H1 (cell line): ENCODE measurements around the gene NR4A3. TPM values are rescaled to one million over a fixed set of nuclear protein-coding genes. Genes with fewer than 3 reads are reported as not detected.

Experiments
- CTCF ChIA-PET: fragments of 300-600 bp; sonication (Branson Sonifier 250); formaldehyde crosslinking; loops from one replicate; lab custom pipeline; 2021; ENCODE audit not compliant: partially characterized antibody; lab: Charles Lee
- POLR2A ChIA-PET: fragments of 300-600 bp; sonication (Branson Sonifier 250); formaldehyde crosslinking; loops from one replicate; lab custom pipeline; 2021; ENCODE audit warnings: inconsistent platforms; ENCODE audit not compliant: partially characterized antibody; lab: Charles Lee
- DNase-seq, 2 experiments: peaks; one replicate each; pipeline versions ENCODE4 v3.0.0 to v3.0.0-alpha.2; 2010 to 2022; ENCODE audit warnings: low spot score in 2 of 2, low read depth in 1 of 2, mixed read lengths in 1 of 2
- FAIRE-seq: peaks from 2 replicates; lab custom pipeline; 2011; peaks lifted over from hg19 to GRCh38; lab: Jason Lieb, UNC
- H2AFZ ChIP-seq: 2 replicates; pipeline ENCODE4 v1.8.1; 2012; ENCODE audit warnings: low read length, inconsistent platforms
- H2AK5ac ChIP-seq: 2 replicates; pipeline ENCODE4 v1.6.1; 2013; ENCODE audit warnings: low read depth, low read length
- H2BK120ac ChIP-seq: replicated peaks from 2 replicates; pipeline ENCODE3; 2013; ENCODE audit warnings: low read depth, low read length, inconsistent platforms
- H2BK12ac ChIP-seq: 2 replicates; pipeline ENCODE4 v1.6.1; 2013; ENCODE audit warnings: low read depth, low read length
- H2BK15ac ChIP-seq: 2 replicates; pipeline ENCODE4 v1.6.1; 2013; ENCODE audit warnings: low read length
- H2BK20ac ChIP-seq: 2 replicates; pipeline ENCODE4 v1.6.1; 2013; ENCODE audit warnings: low read length
- H2BK5ac ChIP-seq: 2 replicates; pipeline ENCODE4 v1.6.1; 2013; ENCODE audit warnings: low read depth, low read length
- H3K14ac ChIP-seq: 2 replicates; pipeline ENCODE4 v1.6.1; 2013; ENCODE audit warnings: inconsistent platforms; ENCODE audit not compliant: insufficient read length
- H3K18ac ChIP-seq: 2 replicates; pipeline ENCODE4 v1.6.1; 2013; ENCODE audit warnings: low read length; ENCODE audit errors: extremely low read depth
- H3K23ac ChIP-seq: 2 replicates; pipeline ENCODE4 v1.6.1; 2013; ENCODE audit warnings: inconsistent platforms; ENCODE audit not compliant: insufficient read length
- H3K23me2 ChIP-seq: 2 replicates; pipeline ENCODE4 v1.6.1; 2013; ENCODE audit warnings: low read depth, low read length
- H3K27ac ChIP-seq: 2 replicates; pipeline ENCODE4 v1.6.1; 2011; ENCODE audit warnings: low read depth, low read length, inconsistent platforms
- H3K27me3 ChIP-seq, 4 experiments: replicated peaks in 1 of 4; 1 replicate in 1 of 4; 2 replicates in 3 of 4; pipeline versions ENCODE4 v1.6.1 to v1.8.1; 2011 to 2013; ENCODE audit warnings: low read length in 3 of 4, mild to moderate bottlenecking in 3 of 4, inconsistent platforms in 2 of 4, mixed read lengths in 2 of 4, moderate library complexity in 1 of 4; ENCODE audit not compliant: control insufficient read depth in 3 of 4, insufficient read depth in 3 of 4; ENCODE audit errors: extremely low read depth in 1 of 4
- H3K36me3 ChIP-seq, 4 experiments: 2 replicates each; pipeline versions ENCODE4 v1.6.1 to v1.8.1; 2011 to 2013; ENCODE audit warnings: mild to moderate bottlenecking in 4 of 4, low read length in 3 of 4, moderate library complexity in 2 of 4, control low read depth in 1 of 4, inconsistent platforms in 1 of 4; ENCODE audit not compliant: insufficient read depth in 4 of 4, control insufficient read depth in 2 of 4
- H3K4ac ChIP-seq: replicated peaks from 2 replicates; pipeline ENCODE3; 2013; ENCODE audit warnings: low read length, low read depth, mixed read lengths, inconsistent platforms; ENCODE audit not compliant: insufficient read length
- H3K4me1 ChIP-seq, 4 experiments: replicated peaks in 1 of 4; 1 replicate in 1 of 4; 2 replicates in 3 of 4; pipeline versions ENCODE4 v1.6.1 to v1.8.1; 2011 to 2013; ENCODE audit warnings: low read length in 3 of 4, inconsistent platforms in 2 of 4, mixed read lengths in 1 of 4; ENCODE audit not compliant: insufficient read depth in 4 of 4, control insufficient read depth in 3 of 4
- H3K4me2 ChIP-seq, 2 experiments: 2 replicates each; pipeline versions ENCODE4 v1.6.1 to v1.8.1; 2011 to 2013; ENCODE audit warnings: low read depth in 2 of 2, low read length in 2 of 2, control low read depth in 1 of 2, inconsistent platforms in 1 of 2, mild to moderate bottlenecking in 1 of 2; ENCODE audit not compliant: insufficient read depth in 1 of 2
- H3K4me3 ChIP-seq, 4 experiments: fragments of 200-600, 300-600 bp in 1 of 4; sonication (generic), shearing (Covaris generic), sonication (Bioruptor Twin) in 1 of 4; 2 replicates each; pipeline versions ENCODE4 v1.5.1 to v1.8.1; 2011 to 2016; ENCODE audit warnings: low read length in 4 of 4, low read depth in 3 of 4, control low read depth in 2 of 4, inconsistent platforms in 2 of 4, mild to moderate bottlenecking in 2 of 4, mixed read lengths in 1 of 4, moderate library complexity in 1 of 4; ENCODE audit not compliant: insufficient read depth in 2 of 4; ENCODE audit errors: extremely low read depth in 1 of 4
- H3K56ac ChIP-seq: replicated peaks from 2 replicates; pipeline ENCODE3; 2013; ENCODE audit warnings: low read depth, mild to moderate bottlenecking, mixed read lengths, low read length, inconsistent platforms; ENCODE audit not compliant: insufficient read length
- H3K79me1 ChIP-seq: 2 replicates; pipeline ENCODE4 v1.6.1; 2013; ENCODE audit warnings: low read depth, low read length, control low read depth
- H3K79me2 ChIP-seq, 2 experiments: 2 replicates each; pipeline versions ENCODE4 v1.6.1 to v1.8.1; 2012 to 2013; ENCODE audit warnings: low read length in 2 of 2, mild to moderate bottlenecking in 2 of 2, inconsistent platforms in 1 of 2; ENCODE audit not compliant: insufficient read depth in 2 of 2, control insufficient read depth in 1 of 2
- H3K9ac ChIP-seq, 4 experiments: replicated peaks in 1 of 4; 1 replicate in 1 of 4; 2 replicates in 3 of 4; pipeline versions ENCODE4 v1.6.1 to v1.8.1; 2011 to 2013; ENCODE audit warnings: low read depth in 3 of 4, low read length in 3 of 4, control low read depth in 2 of 4, mild to moderate bottlenecking in 2 of 4, moderate library complexity in 2 of 4, inconsistent platforms in 1 of 4; ENCODE audit errors: extremely low read depth in 1 of 4
- H3K9me3 ChIP-seq, 2 experiments: 2 replicates each; pipeline versions ENCODE4 v1.6.1 to v1.8.1; 2012 to 2013; ENCODE audit warnings: mild to moderate bottlenecking in 2 of 2, moderate library complexity in 2 of 2, control low read depth in 1 of 2, inconsistent platforms in 1 of 2, low read depth in 1 of 2, low read length in 1 of 2, mixed read lengths in 1 of 2; ENCODE audit not compliant: insufficient read depth in 2 of 2
- H4K20me1 ChIP-seq, 2 experiments: replicated peaks in 1 of 2; 2 replicates each; pipeline versions ENCODE3 to v1.8.1; 2011 to 2013; ENCODE audit warnings: inconsistent platforms in 2 of 2, low read length in 2 of 2, mild to moderate bottlenecking in 1 of 2; ENCODE audit not compliant: insufficient read depth in 2 of 2, control insufficient read depth in 1 of 2
- H4K5ac ChIP-seq: 2 replicates; pipeline ENCODE4 v1.6.1; 2013; ENCODE audit warnings: low read length, low read depth, mixed read lengths, inconsistent platforms; ENCODE audit not compliant: insufficient read length
- H4K8ac ChIP-seq: 2 replicates; pipeline ENCODE4 v1.8.0; 2013; ENCODE audit warnings: mild to moderate bottlenecking, moderate library complexity, low read length, inconsistent platforms; ENCODE audit not compliant: insufficient read depth; ENCODE audit errors: extremely low read depth
- H4K91ac ChIP-seq: replicated peaks from 2 replicates; pipeline ENCODE3; 2013; ENCODE audit warnings: low read length, mixed read lengths, inconsistent platforms; ENCODE audit not compliant: insufficient read length
- HDAC6 ChIP-seq: IDR thresholded peaks from one replicate; pipeline ENCODE4 v1.7.1; 2012; ENCODE audit warnings: low read depth, mild to moderate bottlenecking, inconsistent platforms, low read length, moderate library complexity
- KDM1A ChIP-seq: fragments of 200-600, 300-600 bp; sonication (generic); IDR thresholded peaks from 2 replicates; pipeline ENCODE4 v1.7.1; 2016; ENCODE audit warnings: mild to moderate bottlenecking, low read length, borderline replicate concordance
- MAFK ChIP-seq: IDR thresholded peaks from 2 replicates; pipeline ENCODE4 v1.6.1; 2012; ENCODE audit warnings: low read depth, mild to moderate bottlenecking, improper control_type of control experiment, low read length
- PHF8 ChIP-seq: fragments of 200-600 bp; sonication (generic); conservative IDR thresholded peaks from 2 replicates; pipeline ENCODE4 v1.7.1; 2012; ENCODE audit warnings: low read depth, mild to moderate bottlenecking, inconsistent platforms, low read length, moderate library complexity
- POLR2A ChIP-seq, 2 experiments: IDR thresholded peaks; 1 replicate in 1 of 2; 2 replicates in 1 of 2; pipeline ENCODE4 v1.6.1; 2011; ENCODE audit warnings: low read depth in 2 of 2, low read length in 2 of 2, mild to moderate bottlenecking in 2 of 2; ENCODE audit errors: control extremely low read depth in 1 of 2
- POLR2AphosphoS5 ChIP-seq: IDR thresholded peaks from 2 replicates; pipeline ENCODE4 v1.6.1; 2011; ENCODE audit warnings: low read depth, low read length
- POU5F1 ChIP-seq: IDR thresholded peaks from 2 replicates; pipeline ENCODE4 v1.6.1; 2011; ENCODE audit warnings: low read depth, mild to moderate bottlenecking, low read length, moderate library complexity
- TAF1 ChIP-seq: IDR thresholded peaks from 2 replicates; pipeline ENCODE4 v1.6.1; 2011; ENCODE audit warnings: mild to moderate bottlenecking, low read depth, low read length
- TCF12 ChIP-seq: IDR thresholded peaks from 2 replicates; pipeline ENCODE4 v1.6.1; 2011; ENCODE audit warnings: low read depth, mild to moderate bottlenecking, low read length
- USF2 ChIP-seq: IDR thresholded peaks from 2 replicates; pipeline ENCODE4 v1.6.1; 2011; ENCODE audit warnings: low read length, improper control_type of control experiment
- WGBS, 2 experiments: shearing (Covaris generic) in 1 of 2; methylation state at CpG; one replicate each; pipeline versions ENCODE4 v1.1.6 to v1.1.7; 2013 to 2015; ENCODE audit warnings: low lambda C conversion rate in 2 of 2, mixed read lengths in 2 of 2, inconsistent platforms in 1 of 2, low coverage in 1 of 2, missing lambda C conversion rate in 1 of 2; ENCODE audit not compliant: insufficient replicate concordance in 2 of 2, insufficient coverage in 1 of 2, insufficient read length in 1 of 2; ENCODE audit errors: extremely low coverage in 1 of 2, missing lambda C conversion rate in 1 of 2; 5-methylcytosine and 5-hydroxymethylcytosine counted together
- polyA plus RNA-seq, 7 experiments: library from polyadenylated mRNA; depleted of rRNA in 3 of 7; stranded (reverse) in 5 of 7; unstranded in 2 of 7; fragments of >200 nt in 5 of 7; fragments of 200-250 nt in 2 of 7; gene quantifications; 1 replicate in 5 of 7; 2 replicates in 1 of 7; 4 replicates in 1 of 7; pipeline versions ENCODE4 v1.2.1 to v1.2.3, GENCODE V29; 2011 to 2013; ENCODE audit warnings: missing spikeins in 2 of 7, mixed read lengths in 2 of 7
- total RNA-seq: library from RNA; stranded (reverse); fragmentation: NEBNext Ultra II Directional; extraction: Animal tissue kit (Norgen Biotek cat#: 25700); gene quantifications from 2 replicates; pipeline ENCODE4 v1.2.1, GENCODE V29; 2021
- TF ChIP-seq, protein P1 (sequence below), 3 experiments: IDR thresholded peaks; 1 replicate in 2 of 3; 2 replicates in 1 of 3; pipeline versions ENCODE4 v1.5.1 to v1.6.1; 2011; ENCODE audit warnings: low read length in 3 of 3, mild to moderate bottlenecking in 3 of 3, inconsistent platforms in 2 of 3, low read depth in 1 of 3, moderate library complexity in 1 of 3; ENCODE audit not compliant: insufficient read depth in 1 of 3; ENCODE audit errors: control extremely low read depth in 1 of 3

The NR4A3 gene
- total and polyA plus RNA-seq, 2 of the 8 experiments (the other 6 are each of a cell fraction or from before 2014, with no cell fraction given): 0.05 to 0.30 TPM

DNA sequence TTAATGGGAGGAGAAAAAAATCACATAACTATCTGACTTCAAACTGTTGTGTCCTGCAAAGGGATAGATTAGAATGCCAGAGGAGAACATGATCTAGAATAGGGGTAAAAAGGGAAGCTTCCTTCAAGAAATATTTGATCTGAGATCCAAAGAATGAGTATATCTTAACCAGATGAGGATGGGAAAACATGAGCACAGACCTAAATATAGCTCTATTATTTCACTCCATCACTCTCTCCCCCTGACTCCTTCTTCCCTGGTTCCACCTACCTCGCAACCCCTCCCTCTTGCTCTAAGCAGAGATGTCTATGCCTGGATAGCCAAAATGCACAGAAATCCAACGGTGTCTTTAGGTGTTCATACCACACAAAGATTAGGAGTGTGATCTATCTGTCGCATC, 36.4 kb downstream of the NR4A3 start:
- no peak overlapping the region for H2BK15ac ChIP-seq
- no peaks in the 10 kb centered on the region for H3K23me2 ChIP-seq
- H2BK5ac ChIP-seq: no peak overlapping the region
- no peak overlapping the region for H2BK120ac ChIP-seq
- H3K23ac ChIP-seq: no peak overlapping the region
- H3K4ac ChIP-seq: no peak overlapping the region
- no peak overlapping the region for H3K4me2 ChIP-seq
- FAIRE-seq (no peak), DNase-seq (no peak)
- H4K5ac ChIP-seq: no peak overlapping the region
- no peak overlapping the region for H4K8ac ChIP-seq
- H2BK20ac ChIP-seq: no peak overlapping the region
- no peaks in the 10 kb centered on the region for H3K79me1 ChIP-seq
- H3K9ac ChIP-seq: no peak overlapping the region
- no peak overlapping the region for H3K56ac ChIP-seq
- H3K27me3 ChIP-seq: no peaks in the 10 kb centered on the region
- CTCF ChIA-PET: interaction anchor here (0.6 to 4.3 kb wide), 8 partner anchors 12 to 232 kb away, joined by 3 to 51 read pairs (median 10); partner anchors contain the start of gene NR4A3
- H2BK12ac ChIP-seq: no peak overlapping the region
- H3K36me3 ChIP-seq: no peaks in the 10 kb centered on the region
- H3K27ac ChIP-seq: no peak overlapping the region
- H3K4me3 ChIP-seq: no peak overlapping the region
- H2AFZ ChIP-seq: no peak overlapping the region
- POLR2A ChIA-PET: interaction anchor here (0.6 kb wide), 1 partner anchor 41 kb away, joined by 3 read pairs; no protein-coding TSS in a partner anchor
- H3K9me3 ChIP-seq: no peaks in the 10 kb centered on the region
- no peaks in the 10 kb centered on the region for H4K20me1 ChIP-seq
- H2AK5ac ChIP-seq: no peak overlapping the region
- no peak overlapping the region for H3K14ac ChIP-seq
- no peak overlapping the region for H3K18ac ChIP-seq
- H4K91ac ChIP-seq: no peak overlapping the region
- WGBS, 2 experiments: 91% methylated on average over 3 of the region's 3 CpGs; no CpG with 5 or more reads in 1 of the 2 experiments
- H3K79me2 ChIP-seq: no peaks in the 10 kb centered on the region
- H3K4me1 ChIP-seq: peaks cover 0 to 4% (median 4%) of the 10 kb centered on the region in 4 experiments; a peak in 3 of 7 replicates
- TF ChIP-seq, protein P1, sequence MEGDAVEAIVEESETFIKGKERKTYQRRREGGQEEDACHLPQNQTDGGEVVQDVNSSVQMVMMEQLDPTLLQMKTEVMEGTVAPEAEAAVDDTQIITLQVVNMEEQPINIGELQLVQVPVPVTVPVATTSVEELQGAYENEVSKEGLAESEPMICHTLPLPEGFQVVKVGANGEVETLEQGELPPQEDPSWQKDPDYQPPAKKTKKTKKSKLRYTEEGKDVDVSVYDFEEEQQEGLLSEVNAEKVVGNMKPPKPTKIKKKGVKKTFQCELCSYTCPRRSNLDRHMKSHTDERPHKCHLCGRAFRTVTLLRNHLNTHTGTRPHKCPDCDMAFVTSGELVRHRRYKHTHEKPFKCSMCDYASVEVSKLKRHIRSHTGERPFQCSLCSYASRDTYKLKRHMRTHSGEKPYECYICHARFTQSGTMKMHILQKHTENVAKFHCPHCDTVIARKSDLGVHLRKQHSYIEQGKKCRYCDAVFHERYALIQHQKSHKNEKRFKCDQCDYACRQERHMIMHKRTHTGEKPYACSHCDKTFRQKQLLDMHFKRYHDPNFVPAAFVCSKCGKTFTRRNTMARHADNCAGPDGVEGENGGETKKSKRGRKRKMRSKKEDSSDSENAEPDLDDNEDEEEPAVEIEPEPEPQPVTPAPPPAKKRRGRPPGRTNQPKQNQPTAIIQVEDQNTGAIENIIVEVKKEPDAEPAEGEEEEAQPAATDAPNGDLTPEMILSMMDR (IDR thresholded peaks at IDR 0.05; ENCODE audit: control extremely low read depth in 1 of 3, insufficient read depth in 1 of 3, low read depth in 1 of 3, low read length in 3 of 3): no peak
- TF ChIP-seq POLR2A (IDR thresholded peaks at IDR 0.05; ENCODE audit: control extremely low read depth in 1 of 2, low read depth in 2 of 2, low read length in 2 of 2) (no peak), KDM1A (no peak), MAFK (no peak), TAF1 (no peak), HDAC6 (no peak), PHF8 (no peak), USF2 (no peak), POU5F1 (no peak), TCF12 (no peak), POLR2AphosphoS5 (no peak)
